Vagina (tissue), 2 donors: ENCODE measurements around the gene CCL23. TPM values are rescaled to one million over a fixed set of nuclear protein-coding genes. Genes with fewer than 3 reads are reported as not detected.

ENCODE experiments used
- DNase-seq, 2 donors: peaks; one replicate each; pipeline ENCODE4 v3.0.0-alpha.2; 2017; ENCODE audit errors: extremely low spot score in 2 of 2
- H3K27ac ChIP-seq: fragments of 200-600 bp; sonication (generic); one replicate; pipeline ENCODE4 v1.5.1; 2019
- H3K27me3 ChIP-seq: fragments of 200-600 bp; sonication (generic); one replicate; pipeline ENCODE4 v1.5.1; 2019
- H3K36me3 ChIP-seq, 2 donors: fragments of 200-600 bp; sonication (generic); one replicate each; pipeline ENCODE4 v1.5.1; 2017 to 2019
- H3K4me1 ChIP-seq: fragments of 200-600 bp; sonication (generic); one replicate; pipeline ENCODE4 v1.5.1; 2019
- H3K4me3 ChIP-seq, 2 donors: fragments of 200-600 bp; sonication (generic); 1 replicate in 1 of 2; 2 replicates in 1 of 2; pipeline ENCODE4 v1.5.1; 2016 to 2019
- H3K9me3 ChIP-seq: fragments of 200-600 bp; sonication (generic); one replicate; pipeline ENCODE4 v1.5.1; 2019
- CTCF ChIP-seq, 3 experiments: fragments of 450-650 bp in 2 of 3; fragments of 200-600 bp in 1 of 3; sonication (generic) in 1 of 3; IDR thresholded peaks; one replicate each; pipeline ENCODE4 v1.5.1; 2017 to 2019; ENCODE audit warnings: antibody characterized with exemption in 3 of 3, mild to moderate bottlenecking in 2 of 3, moderate library complexity in 2 of 3
- POLR2A ChIP-seq, 2 donors: fragments of 450-650 bp; IDR thresholded peaks; one replicate each; pipeline ENCODE4 v1.6.1; 2017; ENCODE audit warnings: antibody characterized with exemption in 2 of 2, mild to moderate bottlenecking in 2 of 2, moderate library complexity in 2 of 2
- POLR2AphosphoS5 ChIP-seq, 2 donors: sonication (generic); formaldehyde crosslinking; IDR thresholded peaks; one replicate each; pipeline ENCODE4 v1.9.0; 2017; ENCODE audit warnings: antibody characterized with exemption in 2 of 2, mild to moderate bottlenecking in 2 of 2, low read depth in 1 of 2; ENCODE audit not compliant: insufficient read depth in 1 of 2
- intact Hi-C: fragments of 100-400 bp; cut with DNase I; formaldehyde crosslinking; loops from one replicate; pipeline ENCODE4 v1.15.1; 2023
- total RNA-seq: library from RNA; depleted of rRNA; stranded (reverse); fragments of >200 nt; gene quantifications from one replicate; pipeline ENCODE4 v1.2.3, GENCODE V29; 2016

Gene CCL23
- 13.3 TPM for total RNA-seq

- H3K36me3 ChIP-seq: no peaks in the 10 kb centered on the region
- intact Hi-C loops: no loop called here
- no peaks in the 10 kb centered on the region for H3K9me3 ChIP-seq
- H3K27ac ChIP-seq: no peak within 1 kb of the TSS
- DNase-seq: no peak
- TF ChIP-seq CTCF (IDR thresholded peaks at IDR 0.05): no peak
- no peak for TF ChIP-seq POLR2A (IDR thresholded peaks at IDR 0.05)
- TF ChIP-seq POLR2AphosphoS5 (IDR thresholded peaks at IDR 0.05; ENCODE audit: insufficient read depth in 1 of 2, low read depth in 1 of 2): no peak
- H3K4me1 ChIP-seq: no peaks in the 10 kb centered on the region
- H3K4me3 ChIP-seq: no peak within 1 kb of the TSS
- H3K27me3 ChIP-seq: no peaks in the 10 kb centered on the region
These were observed at the start of gene CCL23 for GRCh38 chr17:36017799-36018198. CCL23 (minus strand) TSS chr17:36017972; CDS start chr17:36017897, 75 bp downstream.

GRCh38 chr17:36066365-36066985 lies 48.7 kb upstream of the CCL23 start:
- Histone ChIP-seq H3K36me3 (no peaks in the 10 kb centered on the region), H3K9me3 (no peaks in the 10 kb centered on the region), H3K27me3 (no peaks in the 10 kb centered on the region), H3K27ac (no peak overlapping the region), H3K4me3 (no peak overlapping the region), H3K4me1 (no peaks in the 10 kb centered on the region)
- no peak for TF ChIP-seq POLR2A (IDR thresholded peaks at IDR 0.05)
- no peak for DNase-seq
- intact Hi-C loops: no loop called here

- Histone ChIP-seq H3K4me1 (no peaks in the 10 kb centered on the region), H3K4me3 (no peak within 1 kb of the TSS), H3K27me3 (no peaks in the 10 kb centered on the region), H3K27ac (no peak within 1 kb of the TSS), H3K9me3 (no peaks in the 10 kb centered on the region), H3K36me3 (no peaks in the 10 kb centered on the region)
- intact Hi-C loops: no loop called here
- no peak for DNase-seq
- TF ChIP-seq POLR2AphosphoS5 (IDR thresholded peaks at IDR 0.05; ENCODE audit: insufficient read depth in 1 of 2, low read depth in 1 of 2) (no peak), POLR2A (IDR thresholded peaks at IDR 0.05) (no peak), CTCF (IDR thresholded peaks at IDR 0.05) (no peak)
These were observed 46.2 kb upstream of the CCL23 start, which contains the start of gene CCL18 for GRCh38 chr17:36063786-36064541. CCL18 (plus strand) TSS chr17:36064272; CDS start chr17:36064343, 71 bp downstream.

GRCh38 chr17:36060816-36061215 lies 43.0 kb upstream of the CCL23 start:
- TF ChIP-seq CTCF (IDR thresholded peaks at IDR 0.05) (no peak), POLR2A (IDR thresholded peaks at IDR 0.05) (no peak), POLR2AphosphoS5 (IDR thresholded peaks at IDR 0.05; ENCODE audit: insufficient read depth in 1 of 2, low read depth in 1 of 2) (no peak)
- no peak overlapping the region for H3K4me3 ChIP-seq
- no peaks in the 10 kb centered on the region for H3K4me1 ChIP-seq
- H3K36me3 ChIP-seq: no peaks in the 10 kb centered on the region
- no peak for DNase-seq
- intact Hi-C loops: no loop called here
- no peaks in the 10 kb centered on the region for H3K27me3 ChIP-seq
- no peak overlapping the region for H3K27ac ChIP-seq
- no peaks in the 10 kb centered on the region for H3K9me3 ChIP-seq

- Histone ChIP-seq H3K4me3 (no peak overlapping the region), H3K4me1 (no peaks in the 10 kb centered on the region), H3K36me3 (no peaks in the 10 kb centered on the region), H3K27ac (no peak overlapping the region), H3K27me3 (no peaks in the 10 kb centered on the region), H3K9me3 (no peaks in the 10 kb centered on the region)
- no peak for DNase-seq
- TF ChIP-seq POLR2AphosphoS5 (IDR thresholded peaks at IDR 0.05; ENCODE audit: insufficient read depth in 1 of 2, low read depth in 1 of 2) (no peak), CTCF (IDR thresholded peaks at IDR 0.05) (no peak), POLR2A (IDR thresholded peaks at IDR 0.05) (no peak)
- intact Hi-C loops: no loop called here
These were observed 41.6 kb upstream of the CCL23 start for GRCh38 chr17:36059406-36059805.
